BLaER1 (cell line): ENCODE results near the gene SNX24.
A peak's percentile ranks its signal among the peaks of the same experiment; 100 is the strongest.
"Not testable (repeated sequence)": the region's sequence is repeated elsewhere in the genome, so short reads cannot be mapped to it uniquely, and the experiment has no call there.

Experiments
- H3K27ac ChIP-seq: shearing (Covaris generic); formaldehyde crosslinking; 2 replicates; pipeline ENCODE4 v1.8.1; 2022
- H3K27me3 ChIP-seq: shearing (Covaris generic); formaldehyde crosslinking; 2 replicates; pipeline ENCODE4 v1.8.1; 2022
- H3K36me3 ChIP-seq: shearing (Covaris generic); formaldehyde crosslinking; 2 replicates; pipeline ENCODE4 v1.8.1; 2022
- H3K4me1 ChIP-seq: shearing (Covaris generic); formaldehyde crosslinking; 2 replicates; pipeline ENCODE4 v1.8.1; 2022
- H3K4me2 ChIP-seq: shearing (Covaris generic); formaldehyde crosslinking; 2 replicates; pipeline ENCODE4 v1.8.1; 2022
- H3K4me3 ChIP-seq: shearing (Covaris generic); formaldehyde crosslinking; 2 replicates; pipeline ENCODE4 v1.8.1; 2022
- H3K9ac ChIP-seq: shearing (Covaris generic); formaldehyde crosslinking; 2 replicates; pipeline ENCODE4 v1.8.1; 2022
- H3K9me3 ChIP-seq: shearing (Covaris generic); formaldehyde crosslinking; 2 replicates; pipeline ENCODE4 v1.8.1; 2022
- H4K20me1 ChIP-seq: shearing (Covaris generic); formaldehyde crosslinking; 2 replicates; pipeline ENCODE4 v1.8.1; 2022
- Cebpa-rat ChIP-seq: shearing (Covaris generic); IDR thresholded peaks from 2 replicates; pipeline ENCODE4 v1.8.1; 2022

The SNX24 gene

GRCh38 chr5:122885891-122886290 is 40.5 kb downstream of the SNX24 start:
- no peaks in the 10 kb centered on the region for H3K9me3 ChIP-seq
- H3K27me3 ChIP-seq, result no peaks in the 10 kb centered on the region
- no peak overlapping the region for H3K4me3 ChIP-seq
- H3K9ac ChIP-seq, result no peak overlapping the region
- no peak overlapping the region for H3K4me2 ChIP-seq
- TF ChIP-seq Cebpa-rat, result no peak
- H3K4me1 ChIP-seq, result no peaks in the 10 kb centered on the region
- no peaks in the 10 kb centered on the region for H4K20me1 ChIP-seq
- no peaks in the 10 kb centered on the region for H3K36me3 ChIP-seq
- no peak overlapping the region for H3K27ac ChIP-seq

GRCh38 chr5:122895141-122895540 is 49.7 kb downstream of the SNX24 start:
- H3K4me3 ChIP-seq, result no peak overlapping the region
- H3K9me3 ChIP-seq, result no peaks in the 10 kb centered on the region
- H3K4me2 ChIP-seq, result no peak overlapping the region
- TF ChIP-seq Cebpa-rat, result no peak
- H3K4me1 ChIP-seq, result no peaks in the 10 kb centered on the region
- no peak overlapping the region for H3K27ac ChIP-seq
- no peaks in the 10 kb centered on the region for H3K36me3 ChIP-seq
- no peaks in the 10 kb centered on the region for H4K20me1 ChIP-seq
- H3K9ac ChIP-seq, result no peak overlapping the region
- no peaks in the 10 kb centered on the region for H3K27me3 ChIP-seq

GRCh38 chr5:122896598-122897282 is 51.3 kb downstream of the SNX24 start:
- Histone ChIP-seq H3K4me3 (no peak overlapping the region), H3K4me1 (peaks cover under 1% of the 10 kb centered on the region; the same call in 1 of the 2 replicates), H3K4me2 (no peak overlapping the region), H4K20me1 (no peaks in the 10 kb centered on the region), H3K27ac (no peak overlapping the region), H3K27me3 (no peaks in the 10 kb centered on the region), H3K9ac (no peak overlapping the region), H3K9me3 (no peaks in the 10 kb centered on the region), H3K36me3 (no peaks in the 10 kb centered on the region)
- TF ChIP-seq Cebpa-rat, result no peak

- H3K4me1 ChIP-seq, result peaks cover 5% of the 10 kb centered on the region
- no peak overlapping the region for H3K9ac ChIP-seq
- TF ChIP-seq Cebpa-rat, result no peak
- no peak overlapping the region for H3K4me3 ChIP-seq
- H4K20me1 ChIP-seq, result no peaks in the 10 kb centered on the region
- H3K9me3 ChIP-seq, result no peaks in the 10 kb centered on the region
- H3K27ac ChIP-seq, result no peak overlapping the region
- no peaks in the 10 kb centered on the region for H3K36me3 ChIP-seq
- no peaks in the 10 kb centered on the region for H3K27me3 ChIP-seq
- H3K4me2 ChIP-seq, result no peak overlapping the region
Observed at GRCh38 chr5:122897283-122897602, 51.8 kb downstream of the SNX24 start.

- no peak overlapping the region for H3K4me2 ChIP-seq
- H3K9me3 ChIP-seq, result no peaks in the 10 kb centered on the region
Observed at GRCh38 chr5:122901346-122901745, 55.9 kb downstream of the SNX24 start.

GRCh38 chr5:122902263-122902662 is 56.9 kb downstream of the SNX24 start:
- Histone ChIP-seq H3K9ac (no peak overlapping the region), H3K27ac (no peak overlapping the region), H3K4me1 (peaks cover 10% of the 10 kb centered on the region), H3K4me2 (peak overlapping the region; percentile 46), H3K27me3 (no peaks in the 10 kb centered on the region), H3K4me3 (no peak overlapping the region), H3K36me3 (no peaks in the 10 kb centered on the region), H3K9me3 (no peaks in the 10 kb centered on the region), H4K20me1 (no peaks in the 10 kb centered on the region)
- TF ChIP-seq Cebpa-rat, result no peak

More at GRCh38 chr5:122901346-122901745, 55.9 kb downstream of the SNX24 start:
- Histone ChIP-seq H3K36me3 (no peaks in the 10 kb centered on the region), H3K9ac (no peak overlapping the region), H3K4me1 (peaks cover 10% of the 10 kb centered on the region), H3K27me3 (no peaks in the 10 kb centered on the region), H3K4me3 (no peak overlapping the region), H3K27ac (no peak overlapping the region), H4K20me1 (no peaks in the 10 kb centered on the region)
- no peak for TF ChIP-seq Cebpa-rat

GRCh38 chr5:122906768-122907167 is 61.4 kb downstream of the SNX24 start:
- no peak overlapping the region for H3K9ac ChIP-seq
- no peak for TF ChIP-seq Cebpa-rat
- H3K27ac ChIP-seq, result no peak overlapping the region
- H3K27me3 ChIP-seq, result no peaks in the 10 kb centered on the region
- H3K4me2 ChIP-seq, result no peak overlapping the region
- no peaks in the 10 kb centered on the region for H4K20me1 ChIP-seq
- H3K9me3 ChIP-seq, result no peaks in the 10 kb centered on the region
- H3K4me3 ChIP-seq, result no peak overlapping the region
- peaks cover 10% of the 10 kb centered on the region for H3K4me1 ChIP-seq
- H3K36me3 ChIP-seq, result no peaks in the 10 kb centered on the region

GRCh38 chr5:122907276-122907675 is 61.9 kb downstream of the SNX24 start:
- Histone ChIP-seq H3K27me3 (no peaks in the 10 kb centered on the region), H3K9ac (no peak overlapping the region), H3K4me3 (no peak overlapping the region), H4K20me1 (no peaks in the 10 kb centered on the region), H3K4me2 (no peak overlapping the region), H3K27ac (no peak overlapping the region), H3K4me1 (peaks cover 4% of the 10 kb centered on the region), H3K36me3 (no peaks in the 10 kb centered on the region), H3K9me3 (no peaks in the 10 kb centered on the region)
- no peak for TF ChIP-seq Cebpa-rat

- Histone ChIP-seq H3K27me3 (no peaks in the 10 kb centered on the region), H3K36me3 (no peaks in the 10 kb centered on the region), H3K9ac (no peak overlapping the region), H3K4me2 (no peak overlapping the region), H3K9me3 (no peaks in the 10 kb centered on the region), H4K20me1 (no peaks in the 10 kb centered on the region), H3K27ac (no peak overlapping the region), H3K4me3 (no peak overlapping the region), H3K4me1 (no peaks in the 10 kb centered on the region)
- TF ChIP-seq Cebpa-rat, result no peak
Observed at GRCh38 chr5:122908108-122908507, 62.7 kb downstream of the SNX24 start.

- Histone ChIP-seq H3K27me3 (no peaks in the 10 kb centered on the region), H4K20me1 (no peaks in the 10 kb centered on the region), H3K9me3 (peaks cover 4% of the 10 kb centered on the region; the same call in 1 of the 2 replicates), H3K4me1 (no peaks in the 10 kb centered on the region), H3K27ac (no peak overlapping the region), H3K4me2 (no peak overlapping the region), H3K36me3 (no peaks in the 10 kb centered on the region), H3K9ac (no peak overlapping the region), H3K4me3 (no peak overlapping the region)
- TF ChIP-seq Cebpa-rat, result no peak
Observed at GRCh38 chr5:122908662-122909061, 63.2 kb downstream of the SNX24 start.

- Histone ChIP-seq H3K27me3 (no peaks in the 10 kb centered on the region), H3K9ac (no peak overlapping the region)
- no peak for TF ChIP-seq Cebpa-rat
Observed at GRCh38 chr5:122909470-122910100, 64.2 kb downstream of the SNX24 start.

GRCh38 chr5:122913436-122913835 is 68.0 kb downstream of the SNX24 start:
- not testable (repeated sequence) for H3K9ac ChIP-seq, H3K27me3 ChIP-seq, H3K4me2 ChIP-seq, H3K4me3 ChIP-seq, H3K4me1 ChIP-seq, H4K20me1 ChIP-seq, H3K36me3 ChIP-seq, H3K9me3 ChIP-seq, H3K27ac ChIP-seq

More at GRCh38 chr5:122909470-122910100, 64.2 kb downstream of the SNX24 start:
- no peak overlapping the region for H3K4me2 ChIP-seq
- peaks cover 8% of the 10 kb centered on the region; the same call in 1 of the 2 replicates for H3K9me3 ChIP-seq
- no peak overlapping the region for H3K4me3 ChIP-seq
- H3K4me1 ChIP-seq, result no peaks in the 10 kb centered on the region
- no peak overlapping the region for H3K27ac ChIP-seq
- no peaks in the 10 kb centered on the region for H4K20me1 ChIP-seq
- no peaks in the 10 kb centered on the region for H3K36me3 ChIP-seq
